ENCODE measurements around the gene ARHGAP26. TPM values are rescaled to one million over a fixed set of nuclear protein-coding genes. Genes with fewer than 3 reads are reported as not detected.

The ARHGAP26 gene
- total RNA-seq, 1 donor from 2014 or later = 14.1 TPM

DNA sequence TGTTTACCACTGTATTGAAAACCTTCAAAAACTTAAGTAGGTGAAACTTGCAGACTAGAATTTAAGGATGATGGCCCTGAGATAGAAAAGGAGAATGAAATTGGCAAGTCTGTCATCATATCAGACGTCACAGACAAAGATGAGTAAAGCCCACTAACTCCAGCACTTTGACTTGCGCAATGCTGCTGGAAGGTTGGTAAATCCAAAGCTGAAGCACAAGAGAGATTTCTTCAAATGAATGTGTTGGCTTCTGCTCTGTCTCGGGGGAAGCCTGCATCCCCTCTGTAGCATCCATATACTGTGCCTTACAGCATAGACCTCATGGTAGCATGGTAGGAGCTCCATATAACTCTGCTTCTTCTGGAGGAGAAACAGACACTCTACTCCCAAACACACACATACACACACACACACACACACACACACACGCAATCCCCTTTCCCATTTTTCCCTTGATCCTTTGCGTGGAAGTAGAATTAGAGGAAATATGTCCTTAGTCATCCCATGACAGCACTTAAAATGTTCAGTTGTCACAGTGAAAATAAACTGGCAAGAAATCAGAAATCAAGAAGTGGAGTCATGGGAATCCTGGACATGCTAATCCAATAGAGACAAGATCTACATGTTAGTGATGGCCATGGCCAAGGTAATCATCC is 391.8 kb downstream of the ARHGAP26 start:
- H3K36me3 Mint-ChIP-seq (ENCODE audit: unreplicated experiment) = no peaks in the 10 kb centered on the region
- no peak overlapping the region for H3K27ac Mint-ChIP-seq (ENCODE audit: unreplicated experiment)
- H3K27me3 Mint-ChIP-seq (ENCODE audit: unreplicated experiment) = no peaks in the 10 kb centered on the region
- TF ChIP-seq CTCF (IDR thresholded peaks at IDR 0.05) = no peak
- H3K4me3 Mint-ChIP-seq (ENCODE audit: unreplicated experiment) = no peak overlapping the region
- no peaks in the 10 kb centered on the region for H3K9me3 Mint-ChIP-seq (ENCODE audit: unreplicated experiment)
- no peaks in the 10 kb centered on the region for H3K4me1 Mint-ChIP-seq (ENCODE audit: unreplicated experiment)
- no peak for DNase-seq (ENCODE audit: extremely low spot score, unreplicated experiment)

DNA sequence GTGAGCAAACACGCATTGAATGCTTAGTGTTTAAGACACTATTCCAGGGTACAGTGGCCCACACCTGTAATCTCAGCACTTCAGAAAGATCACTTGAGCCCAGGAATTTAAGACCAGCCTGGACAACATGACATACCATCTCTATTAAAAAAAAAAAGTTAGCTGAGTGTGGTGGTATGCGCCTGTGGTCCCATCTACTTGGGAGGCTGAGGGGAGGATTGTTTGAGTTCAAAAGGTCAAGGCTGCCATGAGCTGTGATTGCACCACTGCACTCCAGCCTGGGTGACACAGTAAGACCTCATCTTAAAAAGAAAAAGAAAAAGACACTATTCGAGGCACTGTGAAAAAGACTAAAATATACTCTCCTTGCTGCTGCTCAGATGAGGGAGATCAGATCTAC is 392.6 kb downstream of the ARHGAP26 start:
- H3K27ac Mint-ChIP-seq (ENCODE audit: unreplicated experiment) = no peak overlapping the region
- H3K4me1 Mint-ChIP-seq (ENCODE audit: unreplicated experiment) = peaks cover 5% of the 10 kb centered on the region
- H3K27me3 Mint-ChIP-seq (ENCODE audit: unreplicated experiment) = no peaks in the 10 kb centered on the region
- H3K4me3 Mint-ChIP-seq (ENCODE audit: unreplicated experiment) = no peak overlapping the region
- TF ChIP-seq CTCF (IDR thresholded peaks at IDR 0.05) = no peak
- DNase-seq (ENCODE audit: extremely low spot score, unreplicated experiment) = no peak
- H3K9me3 Mint-ChIP-seq (ENCODE audit: unreplicated experiment) = no peaks in the 10 kb centered on the region
- no peaks in the 10 kb centered on the region for H3K36me3 Mint-ChIP-seq (ENCODE audit: unreplicated experiment)

- Mint-ChIP-seq H3K27me3 (ENCODE audit: unreplicated experiment) (no peaks in the 10 kb centered on the region), H3K4me1 (ENCODE audit: unreplicated experiment) (peaks cover 11% of the 10 kb centered on the region), H3K36me3 (ENCODE audit: unreplicated experiment) (no peaks in the 10 kb centered on the region), H3K4me3 (ENCODE audit: unreplicated experiment) (no peak overlapping the region), H3K27ac (ENCODE audit: unreplicated experiment) (no peak overlapping the region), H3K9me3 (ENCODE audit: unreplicated experiment) (no peaks in the 10 kb centered on the region)
- no peak for TF ChIP-seq CTCF (IDR thresholded peaks at IDR 0.05)
- DNase-seq (ENCODE audit: extremely low spot score, unreplicated experiment) = no peak
These were observed 394.4 kb downstream of the ARHGAP26 start for GRCh38 chr5:143164557-143164956.

DNA sequence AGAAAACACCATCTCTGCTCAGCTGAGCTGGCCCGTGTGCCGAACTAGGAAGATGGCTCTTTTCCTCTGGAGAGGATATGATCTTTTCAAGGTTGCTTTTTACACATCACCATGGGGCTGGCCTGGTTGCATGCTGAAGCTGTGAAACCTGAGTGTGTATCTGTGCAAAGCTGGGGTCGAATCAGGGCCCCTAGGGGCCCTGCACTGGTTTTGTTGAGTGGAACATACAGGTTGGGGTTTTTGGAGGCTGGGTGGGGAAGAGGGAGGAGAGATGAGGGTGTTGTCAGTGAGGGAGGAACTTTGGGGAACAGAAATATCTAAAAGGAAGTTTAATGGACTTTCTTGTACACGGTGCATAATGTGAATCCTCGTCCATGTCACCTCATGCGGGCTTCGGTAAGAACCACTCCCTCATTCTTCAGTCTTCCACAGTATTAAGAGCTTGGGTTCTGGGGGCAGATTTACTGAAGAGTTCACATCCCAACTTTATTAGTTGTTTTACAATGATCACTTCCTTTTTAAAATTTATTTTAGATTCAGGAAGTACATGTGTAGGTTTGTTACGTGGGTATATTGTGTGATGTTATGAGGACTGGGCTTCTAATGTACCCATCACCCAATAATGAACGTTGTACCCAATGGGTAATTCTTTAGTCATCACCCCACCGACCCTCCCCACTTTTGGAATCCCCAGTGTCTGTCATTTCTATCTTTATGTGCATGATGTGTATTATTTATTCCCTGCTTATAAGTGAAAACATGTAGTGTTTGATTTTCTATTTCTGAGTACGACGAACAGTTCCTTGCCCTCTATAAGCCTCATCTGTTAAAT is 395.1 kb downstream of the ARHGAP26 start:
- Mint-ChIP-seq H3K4me1 (ENCODE audit: unreplicated experiment) (peaks cover 11% of the 10 kb centered on the region), H3K27ac (ENCODE audit: unreplicated experiment) (no peak overlapping the region), H3K9me3 (ENCODE audit: unreplicated experiment) (no peaks in the 10 kb centered on the region), H3K27me3 (ENCODE audit: unreplicated experiment) (no peaks in the 10 kb centered on the region), H3K36me3 (ENCODE audit: unreplicated experiment) (no peaks in the 10 kb centered on the region), H3K4me3 (ENCODE audit: unreplicated experiment) (no peak overlapping the region)
- TF ChIP-seq CTCF (IDR thresholded peaks at IDR 0.05) = no peak
- no peak for DNase-seq (ENCODE audit: extremely low spot score, unreplicated experiment)

- no peak for DNase-seq (ENCODE audit: extremely low spot score, unreplicated experiment)
- Mint-ChIP-seq H3K36me3 (ENCODE audit: unreplicated experiment) (no peaks in the 10 kb centered on the region), H3K27me3 (ENCODE audit: unreplicated experiment) (no peaks in the 10 kb centered on the region), H3K27ac (ENCODE audit: unreplicated experiment) (no peak overlapping the region), H3K4me1 (ENCODE audit: unreplicated experiment) (peaks cover 12% of the 10 kb centered on the region), H3K4me3 (ENCODE audit: unreplicated experiment) (no peak overlapping the region), H3K9me3 (ENCODE audit: unreplicated experiment) (no peaks in the 10 kb centered on the region)
- TF ChIP-seq CTCF (IDR thresholded peaks at IDR 0.05) = no peak
These were observed 395.9 kb downstream of the ARHGAP26 start for GRCh38 chr5:143166090-143166489.

Data from osteocyte (in vitro differentiated cells).